Measurements from ENCODE around the gene POU2F1.

POU2F1 gene

DNA sequence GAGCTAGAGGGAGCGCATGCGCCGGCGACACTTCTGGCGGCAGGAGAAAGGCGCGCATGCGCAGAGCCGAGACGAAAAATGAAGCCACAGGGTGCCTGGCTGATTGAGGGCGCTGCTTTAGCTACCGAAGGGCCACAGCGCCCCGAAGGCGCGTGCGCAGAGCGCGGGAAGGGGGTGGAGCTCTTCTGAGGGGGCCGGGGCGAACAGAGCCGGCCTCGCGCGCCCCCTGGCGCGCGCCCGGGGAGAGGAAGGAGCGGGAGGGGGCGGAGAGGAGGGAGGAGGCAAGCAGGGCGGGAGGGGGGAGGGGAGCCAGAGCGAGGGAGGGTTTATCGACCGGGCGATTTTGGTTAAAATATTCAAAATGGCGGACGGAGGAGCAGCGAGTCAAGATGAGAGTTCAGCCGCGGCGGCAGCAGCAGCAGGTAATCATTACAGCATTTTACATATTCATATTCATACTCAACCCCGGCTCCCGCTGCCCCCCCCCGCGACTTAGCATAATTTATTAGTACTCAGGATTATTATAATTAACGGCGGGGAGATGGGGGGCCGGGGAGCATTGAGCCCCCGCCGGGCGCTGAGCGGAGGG is at the start of gene POU2F1:
Gene POU2F1 (plus strand): TSS at position 350 of the 589 bp plus-strand sequence. CDS start 12 bp downstream, at position 362.
- Mint-ChIP-seq H3K9me3 (no peaks in the 10 kb centered on the region), H3K27ac (peak within 1 kb of the TSS; percentile 94), H3K36me3 (ENCODE audit: low read depth) (peaks cover 15% of the 10 kb centered on the region), H3K27me3 (no peaks in the 10 kb centered on the region), H3K4me3 (peak within 1 kb of the TSS; percentile 83), H3K4me1 (ENCODE audit: low read depth) (peaks cover 16% of the 10 kb centered on the region)
- intact Hi-C loops (cut with micrococcal nuclease), result loop anchor here (5.0 kb wide), 3 partner anchors 153 to 383 kb away; partner anchors contain the start of genes CREG1 and POGK

- no peak overlapping the region for H3K27ac Mint-ChIP-seq
- H3K9me3 Mint-ChIP-seq, result peaks cover 6% of the 10 kb centered on the region
- H3K4me1 Mint-ChIP-seq (ENCODE audit: low read depth), result no peaks in the 10 kb centered on the region
- intact Hi-C loops (cut with micrococcal nuclease), result no loop called here
- no peaks in the 10 kb centered on the region for H3K36me3 Mint-ChIP-seq (ENCODE audit: low read depth)
- peaks cover 4% of the 10 kb centered on the region for H3K27me3 Mint-ChIP-seq
- no peak overlapping the region for H3K4me3 Mint-ChIP-seq
Observed at GRCh38 chr1:167171286-167171929, 49.3 kb upstream of the POU2F1 start.

DNA sequence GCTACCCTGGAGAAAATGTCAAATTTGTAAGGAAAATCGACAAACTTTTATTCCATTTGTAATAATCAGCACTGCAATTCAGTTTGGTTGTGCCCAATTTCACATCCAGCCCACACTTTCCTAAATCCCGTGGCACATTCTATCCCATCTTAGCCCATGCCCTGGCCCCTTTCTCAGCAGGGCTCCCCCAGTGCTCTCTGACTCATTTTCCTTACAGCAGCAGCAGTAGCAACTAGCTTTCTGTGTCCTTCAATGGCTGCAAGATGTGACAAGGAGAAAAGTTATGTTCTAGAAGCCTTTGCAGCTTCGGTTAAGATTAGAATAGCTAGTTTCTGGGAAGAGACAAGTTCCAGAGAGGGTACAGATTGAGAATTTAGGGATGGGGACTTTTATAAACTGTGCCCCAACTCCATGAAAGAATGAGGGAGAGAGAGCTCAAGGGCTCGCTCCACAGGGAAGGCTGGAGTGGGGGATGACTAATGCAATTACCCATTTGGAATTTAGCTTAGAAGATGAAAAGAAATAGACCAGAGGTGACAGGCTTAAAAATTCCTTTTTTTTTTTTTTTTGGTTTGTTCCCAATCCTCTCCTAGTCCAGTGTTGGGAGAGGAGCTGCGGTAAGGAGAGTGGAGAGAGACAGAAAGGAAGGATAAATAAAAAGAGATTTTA is 47.0 kb upstream of the POU2F1 start:
- Mint-ChIP-seq H3K36me3 (ENCODE audit: low read depth) (no peaks in the 10 kb centered on the region), H3K4me1 (ENCODE audit: low read depth) (no peaks in the 10 kb centered on the region), H3K27ac (no peak overlapping the region), H3K27me3 (peaks cover 4% of the 10 kb centered on the region), H3K9me3 (no peaks in the 10 kb centered on the region), H3K4me3 (no peak overlapping the region)
- intact Hi-C loops (cut with micrococcal nuclease), result no loop called here

- Mint-ChIP-seq H3K27ac (no peak overlapping the region), H3K27me3 (peaks cover 2% of the 10 kb centered on the region), H3K4me1 (ENCODE audit: low read depth) (no peaks in the 10 kb centered on the region), H3K36me3 (ENCODE audit: low read depth) (no peaks in the 10 kb centered on the region), H3K4me3 (no peak overlapping the region), H3K9me3 (no peaks in the 10 kb centered on the region)
- intact Hi-C loops (cut with micrococcal nuclease), result no loop called here
Observed at GRCh38 chr1:167175901-167176300, 44.8 kb upstream of the POU2F1 start.

- Mint-ChIP-seq H3K27ac (no peak overlapping the region), H3K27me3 (peaks cover under 1% of the 10 kb centered on the region), H3K4me1 (ENCODE audit: low read depth) (no peaks in the 10 kb centered on the region), H3K4me3 (no peak overlapping the region), H3K9me3 (no peaks in the 10 kb centered on the region), H3K36me3 (ENCODE audit: low read depth) (no peaks in the 10 kb centered on the region)
- intact Hi-C loops (cut with micrococcal nuclease), result no loop called here
Observed at GRCh38 chr1:167178831-167179230, 41.9 kb upstream of the POU2F1 start.

DNA sequence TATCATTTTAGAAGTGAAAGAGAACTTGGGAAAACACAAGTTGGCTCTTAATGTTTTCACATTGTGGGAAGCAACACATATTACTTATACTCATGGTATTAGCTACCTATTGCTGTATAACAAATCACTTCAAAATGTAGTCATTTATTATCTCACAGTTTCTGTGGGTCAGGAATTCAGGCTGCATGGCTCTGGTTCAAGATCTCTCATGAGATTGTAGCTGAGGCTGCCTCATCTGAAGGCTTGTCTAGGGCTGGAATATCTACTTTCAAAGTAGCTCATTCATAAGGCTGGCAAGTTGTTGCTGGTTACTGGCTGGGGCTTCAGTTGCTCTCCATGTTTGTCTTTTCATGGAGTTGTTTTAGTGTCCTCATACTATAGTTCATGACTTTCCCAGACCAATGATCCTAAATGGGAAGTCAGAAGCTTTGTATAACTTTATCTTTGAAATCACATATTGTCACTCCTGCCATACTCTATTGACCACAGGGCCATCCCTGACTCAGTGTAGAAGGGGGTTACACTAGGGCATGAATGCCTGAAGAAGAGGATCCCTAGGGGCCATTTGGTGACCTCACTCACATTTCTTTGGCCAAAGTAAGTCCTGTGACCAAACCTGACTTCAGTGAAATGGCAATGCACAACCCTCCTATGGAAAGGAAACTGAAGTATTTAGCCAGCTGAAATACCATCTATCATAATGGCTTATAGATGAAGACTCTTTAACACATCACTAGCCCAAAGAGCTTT is 37.9 kb upstream of the POU2F1 start:
- no peak overlapping the region for H3K27ac Mint-ChIP-seq
- no peaks in the 10 kb centered on the region for H3K4me1 Mint-ChIP-seq (ENCODE audit: low read depth)
- no peaks in the 10 kb centered on the region for H3K27me3 Mint-ChIP-seq
- no peaks in the 10 kb centered on the region for H3K36me3 Mint-ChIP-seq (ENCODE audit: low read depth)
- no peaks in the 10 kb centered on the region for H3K9me3 Mint-ChIP-seq
- intact Hi-C loops (cut with micrococcal nuclease), result no loop called here
- no peak overlapping the region for H3K4me3 Mint-ChIP-seq

- no peaks in the 10 kb centered on the region for H3K9me3 Mint-ChIP-seq
- no peak overlapping the region for H3K27ac Mint-ChIP-seq
- no peaks in the 10 kb centered on the region for H3K27me3 Mint-ChIP-seq
- intact Hi-C loops (cut with micrococcal nuclease), result no loop called here
- no peaks in the 10 kb centered on the region for H3K36me3 Mint-ChIP-seq (ENCODE audit: low read depth)
- no peak overlapping the region for H3K4me3 Mint-ChIP-seq
- H3K4me1 Mint-ChIP-seq (ENCODE audit: low read depth), result no peaks in the 10 kb centered on the region
Observed at GRCh38 chr1:167184081-167184480, 36.6 kb upstream of the POU2F1 start.

GRCh38 chr1:167185062-167185461 is 35.6 kb upstream of the POU2F1 start:
- intact Hi-C loops (cut with micrococcal nuclease), result no loop called here
- Mint-ChIP-seq H3K4me1 (ENCODE audit: low read depth) (no peaks in the 10 kb centered on the region), H3K27ac (no peak overlapping the region), H3K27me3 (no peaks in the 10 kb centered on the region), H3K9me3 (no peaks in the 10 kb centered on the region), H3K4me3 (no peak overlapping the region), H3K36me3 (ENCODE audit: low read depth) (no peaks in the 10 kb centered on the region)

- H3K27me3 Mint-ChIP-seq, result no peaks in the 10 kb centered on the region
- no peaks in the 10 kb centered on the region for H3K36me3 Mint-ChIP-seq (ENCODE audit: low read depth)
- no peak overlapping the region for H3K27ac Mint-ChIP-seq
- intact Hi-C loops (cut with micrococcal nuclease), result no loop called here
- H3K4me3 Mint-ChIP-seq, result no peak overlapping the region
- H3K9me3 Mint-ChIP-seq, result no peaks in the 10 kb centered on the region
- H3K4me1 Mint-ChIP-seq (ENCODE audit: low read depth), result no peaks in the 10 kb centered on the region
Observed at GRCh38 chr1:167185974-167186657, 34.6 kb upstream of the POU2F1 start.

- intact Hi-C loops (cut with micrococcal nuclease), result no loop called here
- no peaks in the 10 kb centered on the region for H3K27me3 Mint-ChIP-seq
- no peaks in the 10 kb centered on the region for H3K4me1 Mint-ChIP-seq (ENCODE audit: low read depth)
- H3K4me3 Mint-ChIP-seq, result no peak overlapping the region
- no peaks in the 10 kb centered on the region for H3K9me3 Mint-ChIP-seq
- no peaks in the 10 kb centered on the region for H3K36me3 Mint-ChIP-seq (ENCODE audit: low read depth)
- H3K27ac Mint-ChIP-seq, result no peak overlapping the region
Observed at GRCh38 chr1:167186771-167187170, 33.9 kb upstream of the POU2F1 start.

DNA sequence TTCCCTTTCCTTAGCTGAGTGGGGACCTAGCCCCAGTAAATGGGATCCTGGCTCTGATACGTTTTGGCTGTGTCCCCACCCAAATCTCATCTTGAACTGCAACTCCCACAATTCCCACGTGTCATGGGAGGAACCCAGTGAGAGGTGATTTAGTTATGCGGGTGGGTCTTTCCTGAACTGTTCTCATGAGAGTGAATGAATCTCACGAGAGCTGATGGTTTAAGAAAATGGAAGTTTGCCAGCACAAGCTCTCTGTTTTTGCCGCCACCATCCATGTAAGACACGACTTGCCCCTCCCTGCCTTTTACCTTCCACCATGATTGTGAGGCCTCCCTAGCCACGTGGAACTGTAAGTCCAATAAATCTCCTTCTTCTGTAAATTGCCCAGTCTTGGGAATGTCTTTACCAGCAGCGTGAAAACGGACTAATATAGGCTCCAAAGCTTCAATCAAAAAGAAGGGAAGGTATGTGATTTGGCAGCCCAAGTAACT is 29.9 kb upstream of the POU2F1 start:
- Mint-ChIP-seq H3K36me3 (ENCODE audit: low read depth) (no peaks in the 10 kb centered on the region), H3K9me3 (no peaks in the 10 kb centered on the region), H3K4me3 (no peak overlapping the region), H3K4me1 (ENCODE audit: low read depth) (no peaks in the 10 kb centered on the region), H3K27ac (no peak overlapping the region), H3K27me3 (no peaks in the 10 kb centered on the region)
- intact Hi-C loops (cut with micrococcal nuclease), result no loop called here

DNA sequence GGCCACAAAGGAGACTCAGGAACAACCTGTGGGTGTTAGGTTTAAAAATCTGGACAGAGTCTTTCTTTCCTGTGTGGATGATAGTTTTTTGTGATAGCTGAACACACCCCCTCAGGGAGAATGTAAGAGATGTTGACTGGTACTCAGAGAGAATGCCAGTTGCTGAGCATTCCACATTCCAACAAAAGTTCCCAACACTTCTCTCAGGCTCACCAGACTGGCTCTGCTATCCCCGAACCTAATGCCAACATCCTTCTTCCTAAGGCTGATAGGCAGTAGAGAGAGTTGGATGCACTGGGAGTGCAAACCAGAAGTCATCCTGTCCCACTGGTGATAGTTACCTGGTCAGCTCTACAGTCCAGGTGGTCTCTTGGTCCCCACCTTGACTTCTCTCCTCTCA is 28.7 kb upstream of the POU2F1 start:
- Mint-ChIP-seq H3K9me3 (no peaks in the 10 kb centered on the region), H3K36me3 (ENCODE audit: low read depth) (no peaks in the 10 kb centered on the region), H3K4me1 (ENCODE audit: low read depth) (no peaks in the 10 kb centered on the region), H3K27me3 (no peaks in the 10 kb centered on the region), H3K27ac (no peak overlapping the region), H3K4me3 (no peak overlapping the region)
- intact Hi-C loops (cut with micrococcal nuclease), result no loop called here

DNA sequence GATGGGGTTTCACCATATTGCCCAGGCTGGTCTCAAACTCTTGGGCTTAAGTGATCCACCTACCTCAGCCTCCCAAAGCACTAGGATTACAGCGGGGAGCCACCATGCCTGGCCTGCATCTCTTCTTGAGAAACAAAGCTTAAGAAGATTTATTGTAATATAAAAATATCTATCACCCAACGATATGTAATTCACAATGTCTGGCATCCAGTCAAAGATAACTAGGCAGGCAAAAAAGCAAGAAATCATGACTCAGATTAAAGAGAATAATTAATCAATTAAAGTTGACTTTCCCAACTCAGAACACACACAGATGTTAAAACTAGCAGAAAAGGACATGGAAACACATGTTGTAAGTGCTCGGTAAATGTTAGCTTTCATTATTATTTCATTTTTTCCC is 26.5 kb upstream of the POU2F1 start:
- no peak overlapping the region for H3K27ac Mint-ChIP-seq
- H3K4me1 Mint-ChIP-seq (ENCODE audit: low read depth), result no peaks in the 10 kb centered on the region
- H3K4me3 Mint-ChIP-seq, result no peak overlapping the region
- H3K9me3 Mint-ChIP-seq, result no peaks in the 10 kb centered on the region
- H3K27me3 Mint-ChIP-seq, result no peaks in the 10 kb centered on the region
- H3K36me3 Mint-ChIP-seq (ENCODE audit: low read depth), result no peaks in the 10 kb centered on the region
- intact Hi-C loops (cut with micrococcal nuclease), result no loop called here

Measured in dendritic cell treated with granulocyte-macrophage colony-stimulating factor and Interleukin-4, amounts not matched to agents 40 ng/mL and 50 ng/mL, for 4 days (primary cell).